Stimulated activated CD4-positive, alpha-beta T cell treated with anti-CD3 and anti-CD28 coated beads, Interleukin-1b, Interleukin-23, amount 100 ng/mL, for 48 hours (primary cell): ENCODE data around the gene BCL2.
"Not testable (repeated sequence)": the region's sequence is repeated elsewhere in the genome, so short reads cannot be mapped to it uniquely, and the experiment has no call there.

Experiments used
- DNase-seq: peaks from one replicate; pipeline ENCODE4 v3.0.0-alpha.2; 2020

BCL2 gene

GRCh38 chr18:63229971-63230370 lies 89.6 kb downstream of the BCL2 start:
- DNase-seq: no peak

GRCh38 chr18:63225434-63225833 lies 94.1 kb downstream of the BCL2 start:
- no peak for DNase-seq

GRCh38 chr18:63224630-63225029 lies 94.9 kb downstream of the BCL2 start:
- DNase-seq: peak; percentile 78

- DNase-seq: no peak
These were observed 95.7 kb downstream of the BCL2 start for GRCh38 chr18:63223837-63224236.

- no peak for DNase-seq
These were observed 98.7 kb downstream of the BCL2 start for GRCh38 chr18:63220903-63221302.

- no peak for DNase-seq
These were observed 101.1 kb downstream of the BCL2 start for GRCh38 chr18:63218472-63218871.

- DNase-seq: no peak
These were observed 102.9 kb downstream of the BCL2 start for GRCh38 chr18:63216516-63217311.

GRCh38 chr18:63213936-63214671 lies 105.5 kb downstream of the BCL2 start:
- no peak for DNase-seq

- peak; percentile 38 for DNase-seq
These were observed 106.2 kb downstream of the BCL2 start for GRCh38 chr18:63213331-63213900.

GRCh38 chr18:63210521-63210920 lies 109.0 kb downstream of the BCL2 start:
- no peak for DNase-seq

- DNase-seq: no peak
These were observed 110.9 kb downstream of the BCL2 start for GRCh38 chr18:63208676-63209075.

- DNase-seq: no peak
These were observed 111.7 kb downstream of the BCL2 start for GRCh38 chr18:63207835-63208234.

- no peak for DNase-seq
These were observed 112.3 kb downstream of the BCL2 start for GRCh38 chr18:63207143-63207790.

GRCh38 chr18:63206433-63207142 lies 113.0 kb downstream of the BCL2 start:
- no peak for DNase-seq

- no peak for DNase-seq
These were observed 113.7 kb downstream of the BCL2 start for GRCh38 chr18:63205791-63206252.

GRCh38 chr18:63203497-63203896 lies 116.1 kb downstream of the BCL2 start:
- no peak for DNase-seq

- DNase-seq: no peak
These were observed 116.7 kb downstream of the BCL2 start for GRCh38 chr18:63202828-63203227.

- DNase-seq: not testable (repeated sequence)
These were observed 118.1 kb downstream of the BCL2 start for GRCh38 chr18:63201456-63201855.

GRCh38 chr18:63199743-63200241 lies 119.8 kb downstream of the BCL2 start:
- peak; percentile 35 for DNase-seq

- no peak for DNase-seq
These were observed 120.5 kb downstream of the BCL2 start for GRCh38 chr18:63198868-63199742.

- no peak for DNase-seq
These were observed 121.3 kb downstream of the BCL2 start for GRCh38 chr18:63198098-63198760.
